GM12878 (cell line): ENCODE data around the gene RGS14.

ENCODE experiments used
- ATF3 ChIP-seq: IDR thresholded peaks from 2 replicates; pipeline ENCODE4 v1.6.1; 2011; ENCODE audit warnings: low read depth, mild to moderate bottlenecking, low read length, moderate library complexity, borderline replicate concordance; ENCODE audit errors: extremely low read depth
- CBX3 ChIP-seq: fragments of 200-600 bp; sonication (generic); IDR thresholded peaks from 2 replicates; pipeline ENCODE4 v1.6.1; 2016; ENCODE audit warnings: low read depth, borderline replicate concordance
- CREM ChIP-seq: IDR thresholded peaks from 2 replicates; pipeline ENCODE4 v1.6.1; 2014; ENCODE audit warnings: antibody characterized with exemption, low read depth
- CTCF ChIP-seq, 3 experiments: IDR thresholded peaks in 2 of 3; conservative IDR thresholded peaks in 1 of 3; 2 replicates each; pipeline ENCODE4 v1.5.1; 2011; ENCODE audit warnings: low read depth in 3 of 3, low read length in 3 of 3, mild to moderate bottlenecking in 3 of 3, control low read depth in 2 of 3, moderate library complexity in 2 of 3, inconsistent platforms in 1 of 3, mixed read lengths in 1 of 3; ENCODE audit not compliant: control insufficient read depth in 2 of 3, insufficient read depth in 1 of 3; ENCODE audit errors: extremely low read depth in 1 of 3
- EZH2 ChIP-seq: IDR thresholded peaks from 2 replicates; pipeline ENCODE4 v1.6.1; 2012; ENCODE audit warnings: low read depth, mild to moderate bottlenecking, control low read depth, inconsistent platforms, low read length, borderline replicate concordance; ENCODE audit not compliant: control insufficient read depth
- HDGF ChIP-seq: fragments of 450-650 bp; IDR thresholded peaks from 2 replicates; pipeline ENCODE4 v1.6.1; 2016; ENCODE audit warnings: antibody characterized with exemption
- POLR2A ChIP-seq: IDR thresholded peaks from 2 replicates; pipeline ENCODE4 v1.6.1; 2011; ENCODE audit warnings: low read depth, mild to moderate bottlenecking, low read length
- POLR2AphosphoS2 ChIP-seq: IDR thresholded peaks from 2 replicates; pipeline ENCODE4 v1.6.1; 2011; ENCODE audit warnings: low read depth, mild to moderate bottlenecking, low read length, improper control_type of control experiment, moderate library complexity
- POLR2AphosphoS5 ChIP-seq: IDR thresholded peaks from 2 replicates; pipeline ENCODE4 v1.6.1; 2011; ENCODE audit warnings: mild to moderate bottlenecking, low read length, inconsistent platforms
- TCF12 ChIP-seq: IDR thresholded peaks from 2 replicates; pipeline ENCODE4 v1.6.1; 2011; ENCODE audit warnings: low read depth, mild to moderate bottlenecking, low read length
- ZNF622 ChIP-seq: fragments of 450-650 bp; IDR thresholded peaks from 2 replicates; pipeline ENCODE4 v1.6.1; 2017; ENCODE audit warnings: mild to moderate bottlenecking, inconsistent platforms
- ZNF687 ChIP-seq: fragments of 450-650 bp; IDR thresholded peaks from 2 replicates; pipeline ENCODE4 v1.6.1; 2017; ENCODE audit warnings: mild to moderate bottlenecking, moderate library complexity

- TF ChIP-seq HDGF (no peak), POLR2A (no peak), ZNF687 (no peak), POLR2AphosphoS5 (no peak), CTCF (IDR thresholded peaks at IDR 0.05 in 2 of 3, conservative IDR thresholded peaks at IDR 0.05 in 1 of 3; ENCODE audit: control insufficient read depth in 2 of 3, extremely low read depth in 1 of 3, insufficient read depth in 1 of 3, low read depth in 3 of 3, low read length in 3 of 3) (no peak), EZH2 (no peak), TCF12 (no peak), ATF3 (no peak), ZNF622 (no peak), POLR2AphosphoS2 (no peak), CBX3 (no peak), CREM (no peak)
Observed at GRCh38 chr5:177316005-177316404, 41.7 kb upstream of the RGS14 start.
